NCI-H1436 (cell line): ENCODE results near the gene MTHFS.

Experiments used
- DNase-seq: peaks from one replicate; lab custom pipeline; 2025; lab: John Stamatoyannopoulos, UW

Gene MTHFS

DNA sequence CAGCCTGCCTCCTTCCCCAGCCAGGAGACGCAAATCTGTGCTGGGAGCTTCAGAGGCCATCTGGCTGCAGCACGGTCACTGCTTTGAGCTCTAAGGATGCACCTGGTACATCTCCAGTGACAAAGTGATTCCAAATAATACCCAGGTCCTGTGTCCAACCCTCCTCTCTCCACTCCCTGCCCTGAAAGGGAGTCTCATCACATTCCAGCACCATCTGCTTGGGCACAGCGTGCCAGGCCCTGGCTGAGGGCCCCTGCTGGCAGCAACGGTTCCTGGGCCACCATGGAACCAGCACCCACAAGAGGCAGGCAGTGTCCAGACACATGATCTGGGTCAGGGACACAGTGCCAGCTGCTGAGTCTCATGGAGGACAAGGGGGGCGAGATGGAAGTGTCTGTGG is 81.3 kb downstream of the MTHFS start:
- DNase-seq = no peak

DNA sequence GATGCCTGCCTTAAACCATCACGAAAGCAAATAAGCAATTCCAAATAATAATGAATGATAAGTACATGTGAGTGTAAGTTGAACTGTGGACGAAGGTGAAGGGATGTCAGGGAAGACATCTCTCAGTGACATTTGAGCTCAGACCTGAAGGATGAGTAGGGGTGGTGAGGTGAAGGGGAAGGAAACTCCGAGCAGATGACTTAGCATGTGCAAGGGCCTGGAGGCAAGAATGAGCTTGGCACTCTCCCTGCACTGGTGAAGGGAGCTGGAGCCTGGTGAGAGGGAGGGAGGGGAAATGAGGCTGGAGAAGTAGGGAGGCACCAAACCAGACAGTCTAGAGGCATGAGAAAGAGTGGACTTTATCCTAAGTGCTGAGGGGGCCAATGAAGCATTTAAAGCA is 84.3 kb downstream of the MTHFS start:
- DNase-seq = no peak

DNA sequence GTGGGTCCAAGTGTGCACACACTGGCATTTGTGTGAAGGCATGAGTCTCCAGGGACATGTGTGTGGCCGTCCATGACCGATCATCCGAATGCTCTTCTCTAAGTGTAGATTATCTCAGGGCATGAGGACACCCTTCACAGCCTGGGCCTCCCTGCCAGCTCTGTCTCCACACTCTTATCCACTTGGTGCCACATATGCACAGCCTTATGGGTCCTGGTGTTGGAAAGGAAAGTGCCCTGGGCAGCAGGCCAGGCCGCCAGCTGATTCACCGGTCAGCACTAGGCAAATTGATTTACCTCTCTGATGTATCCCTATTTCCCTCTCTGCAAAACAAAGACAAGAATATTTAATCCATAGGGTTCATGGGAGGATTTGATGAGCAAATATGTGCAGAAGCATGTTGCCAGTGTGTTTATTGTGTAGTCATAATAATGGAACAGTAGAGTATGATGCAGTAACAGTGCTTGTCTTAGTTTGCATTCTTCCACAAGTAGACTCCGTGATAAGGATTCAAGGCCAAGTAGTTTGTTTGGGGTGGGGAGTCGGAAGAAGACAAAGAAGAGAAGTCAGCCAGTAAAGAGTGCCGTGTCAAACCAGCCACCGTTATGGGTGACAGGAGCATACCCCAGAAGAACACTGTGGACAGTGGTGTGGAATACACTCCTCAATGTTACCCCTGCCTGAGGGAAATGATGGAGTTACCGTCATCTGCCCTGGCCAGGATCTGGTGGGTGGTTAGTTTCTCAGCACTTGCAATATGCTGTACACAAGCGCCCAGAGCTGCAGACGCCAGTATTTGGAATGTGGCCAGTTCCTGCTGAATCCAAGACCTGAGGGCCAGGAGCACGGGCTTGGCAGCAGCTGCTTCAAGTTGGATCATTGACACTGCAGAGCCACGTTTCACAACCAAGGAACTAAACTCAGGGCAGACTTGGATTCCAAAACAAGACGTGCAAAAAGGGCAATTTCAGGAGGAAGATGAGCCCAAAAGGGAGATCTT is 85.1 kb downstream of the MTHFS start:
- no peak for DNase-seq

DNA sequence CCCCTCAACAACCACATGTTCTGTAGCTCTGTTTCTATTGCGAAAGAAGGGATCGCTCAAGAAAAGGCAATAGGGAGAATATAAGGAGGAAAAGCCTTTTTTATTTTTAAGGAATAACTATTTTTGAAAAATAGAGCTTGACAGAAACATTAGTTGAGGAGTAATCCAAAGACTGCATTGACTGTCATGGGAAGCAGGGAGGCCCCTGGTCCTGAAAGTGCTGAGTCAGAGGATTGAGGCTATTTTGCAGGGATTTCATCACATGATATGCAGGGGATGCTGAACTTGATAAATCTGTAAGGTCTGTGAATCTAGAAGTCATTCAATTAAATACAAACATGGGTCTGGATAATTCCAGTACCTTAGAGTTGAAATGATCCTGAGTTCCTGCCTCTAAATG is 92.0 kb downstream of the MTHFS start:
- no peak for DNase-seq

DNA sequence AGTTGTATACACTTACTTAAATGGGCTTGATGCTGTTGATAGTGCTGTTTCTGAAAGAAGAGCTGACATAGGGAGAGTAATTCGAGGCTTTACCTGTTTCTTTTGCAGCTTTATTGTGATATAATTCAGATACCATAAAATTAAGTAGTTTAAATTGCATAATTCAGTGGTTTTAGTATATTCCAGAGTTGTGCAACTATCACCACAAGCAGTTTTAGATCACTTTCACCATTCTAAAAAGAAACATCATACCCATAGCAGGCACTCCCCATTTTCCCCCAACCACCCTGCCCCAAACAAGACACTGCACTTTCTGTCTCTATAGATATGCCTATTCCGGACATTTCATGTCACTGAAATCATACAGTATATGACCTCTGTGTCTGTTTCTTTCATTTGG is 98.5 kb downstream of the MTHFS start:
- DNase-seq = no peak
